PFSK-1 (cell line): ENCODE measurements around the gene ENDOD1.

Experiments used
- FOXP2 ChIP-seq: optimal IDR thresholded peaks from 2 replicates; pipeline ENCODE3; 2011; ENCODE audit warnings: borderline replicate concordance, control low read depth, inconsistent platforms; ENCODE audit not compliant: insufficient read depth; ENCODE audit errors: extremely low read length, extremely low read depth
- POLR2AphosphoS5 ChIP-seq: IDR thresholded peaks from 2 replicates; pipeline ENCODE4 v1.6.1; 2012; ENCODE audit warnings: low read depth, mild to moderate bottlenecking, control low read depth, low read length, moderate library complexity
- REST ChIP-seq, 2 experiments: IDR thresholded peaks; 2 replicates each; pipeline versions ENCODE4 v1.6.1 to v1.8.0; 2011 to 2012; ENCODE audit warnings: low read depth in 2 of 2, low read length in 2 of 2, control low read depth in 1 of 2, inconsistent platforms in 1 of 2, mild to moderate bottlenecking in 1 of 2, moderate library complexity in 1 of 2; ENCODE audit not compliant: insufficient read depth in 1 of 2
- SIN3A ChIP-seq: IDR thresholded peaks from 2 replicates; pipeline ENCODE4 v1.6.1; 2012; ENCODE audit warnings: mild to moderate bottlenecking, low read length, moderate library complexity, borderline replicate concordance; ENCODE audit not compliant: insufficient read depth
- TAF1 ChIP-seq: IDR thresholded peaks from 2 replicates; pipeline ENCODE4 v1.6.1; 2012; ENCODE audit warnings: low read length, control low read depth, borderline replicate concordance; ENCODE audit not compliant: insufficient read depth

ENDOD1 gene

GRCh38 chr11:95132956-95133355 lies 43.3 kb downstream of the ENDOD1 start:
- TF ChIP-seq SIN3A (no peak), REST (IDR thresholded peaks at IDR 0.05; ENCODE audit: insufficient read depth in 1 of 2, low read depth in 2 of 2, low read length in 2 of 2) (no peak), TAF1 (no peak), FOXP2 (no peak), POLR2AphosphoS5 (no peak)

GRCh38 chr11:95134491-95134890 lies 44.8 kb downstream of the ENDOD1 start:
- TF ChIP-seq REST (IDR thresholded peaks at IDR 0.05; ENCODE audit: insufficient read depth in 1 of 2, low read depth in 2 of 2, low read length in 2 of 2) = no peak
- TF ChIP-seq SIN3A = no peak

- TF ChIP-seq POLR2AphosphoS5 (no peak), SIN3A (no peak), TAF1 (no peak), REST (IDR thresholded peaks at IDR 0.05; ENCODE audit: insufficient read depth in 1 of 2, low read depth in 2 of 2, low read length in 2 of 2) (no peak), FOXP2 (no peak)
These were observed 45.5 kb downstream of the ENDOD1 start for GRCh38 chr11:95135155-95135554.

GRCh38 chr11:95135880-95136279 lies 46.2 kb downstream of the ENDOD1 start:
- no peak for TF ChIP-seq REST (IDR thresholded peaks at IDR 0.05; ENCODE audit: insufficient read depth in 1 of 2, low read depth in 2 of 2, low read length in 2 of 2)
- TF ChIP-seq POLR2AphosphoS5 = no peak

- TF ChIP-seq SIN3A = no peak
- no peak for TF ChIP-seq POLR2AphosphoS5
- no peak for TF ChIP-seq REST (IDR thresholded peaks at IDR 0.05; ENCODE audit: insufficient read depth in 1 of 2, low read depth in 2 of 2, low read length in 2 of 2)
- TF ChIP-seq TAF1 = no peak
- TF ChIP-seq FOXP2 = no peak
These were observed 47.7 kb downstream of the ENDOD1 start for GRCh38 chr11:95137299-95137698.
